Vagina (tissue), 2 donors: ENCODE data around the gene C3.
"Not testable (repeated sequence)": the region's sequence is repeated elsewhere in the genome, so short reads cannot be mapped to it uniquely, and the experiment has no call there.

Experiments
- POLR2A ChIP-seq, 2 donors: fragments of 450-650 bp; IDR thresholded peaks; one replicate each; pipeline ENCODE4 v1.6.1; 2017; ENCODE audit warnings: antibody characterized with exemption in 2 of 2, mild to moderate bottlenecking in 2 of 2, moderate library complexity in 2 of 2
- POLR2AphosphoS5 ChIP-seq, 2 donors: sonication (generic); formaldehyde crosslinking; IDR thresholded peaks; one replicate each; pipeline ENCODE4 v1.9.0; 2017; ENCODE audit warnings: antibody characterized with exemption in 2 of 2, mild to moderate bottlenecking in 2 of 2, low read depth in 1 of 2; ENCODE audit not compliant: insufficient read depth in 1 of 2
- TF ChIP-seq, protein P1 (sequence below), 3 experiments: fragments of 450-650 bp in 2 of 3; fragments of 200-600 bp in 1 of 3; sonication (generic) in 1 of 3; IDR thresholded peaks; one replicate each; pipeline ENCODE4 v1.5.1; 2017 to 2019; ENCODE audit warnings: antibody characterized with exemption in 3 of 3, mild to moderate bottlenecking in 2 of 3, moderate library complexity in 2 of 3

DNA sequence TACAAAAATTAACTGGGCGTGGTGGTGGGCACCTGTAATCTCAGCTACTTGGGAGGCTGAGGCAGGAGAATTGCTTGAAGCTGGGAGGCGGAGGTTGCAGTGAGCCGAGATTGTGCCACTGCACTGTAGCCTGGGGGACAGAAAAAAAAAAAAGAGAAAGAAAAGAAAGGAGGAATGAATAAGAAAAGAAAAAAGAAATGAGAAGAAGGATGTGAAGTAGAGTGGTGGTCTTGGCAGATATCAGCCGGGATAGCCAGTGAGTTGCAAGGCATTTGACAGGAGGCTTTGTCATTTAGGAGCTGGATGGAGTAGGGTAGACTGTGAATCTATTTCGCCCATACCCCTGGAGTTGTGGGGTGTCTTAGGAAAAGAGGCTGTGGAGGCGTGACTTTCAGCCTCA lies 46.0 kb downstream of the C3 start:
- TF ChIP-seq, protein P1, sequence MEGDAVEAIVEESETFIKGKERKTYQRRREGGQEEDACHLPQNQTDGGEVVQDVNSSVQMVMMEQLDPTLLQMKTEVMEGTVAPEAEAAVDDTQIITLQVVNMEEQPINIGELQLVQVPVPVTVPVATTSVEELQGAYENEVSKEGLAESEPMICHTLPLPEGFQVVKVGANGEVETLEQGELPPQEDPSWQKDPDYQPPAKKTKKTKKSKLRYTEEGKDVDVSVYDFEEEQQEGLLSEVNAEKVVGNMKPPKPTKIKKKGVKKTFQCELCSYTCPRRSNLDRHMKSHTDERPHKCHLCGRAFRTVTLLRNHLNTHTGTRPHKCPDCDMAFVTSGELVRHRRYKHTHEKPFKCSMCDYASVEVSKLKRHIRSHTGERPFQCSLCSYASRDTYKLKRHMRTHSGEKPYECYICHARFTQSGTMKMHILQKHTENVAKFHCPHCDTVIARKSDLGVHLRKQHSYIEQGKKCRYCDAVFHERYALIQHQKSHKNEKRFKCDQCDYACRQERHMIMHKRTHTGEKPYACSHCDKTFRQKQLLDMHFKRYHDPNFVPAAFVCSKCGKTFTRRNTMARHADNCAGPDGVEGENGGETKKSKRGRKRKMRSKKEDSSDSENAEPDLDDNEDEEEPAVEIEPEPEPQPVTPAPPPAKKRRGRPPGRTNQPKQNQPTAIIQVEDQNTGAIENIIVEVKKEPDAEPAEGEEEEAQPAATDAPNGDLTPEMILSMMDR (IDR thresholded peaks at IDR 0.05), result not testable (repeated sequence)
- not testable (repeated sequence) for TF ChIP-seq POLR2A (IDR thresholded peaks at IDR 0.05); POLR2AphosphoS5 (IDR thresholded peaks at IDR 0.05; ENCODE audit: insufficient read depth in 1 of 2, low read depth in 1 of 2)
